ENCODE results near the gene RNF148.
"Not testable (repeated sequence)": the region's sequence is repeated elsewhere in the genome, so short reads cannot be mapped to it uniquely, and the experiment has no call there.

Gene RNF148

DNA sequence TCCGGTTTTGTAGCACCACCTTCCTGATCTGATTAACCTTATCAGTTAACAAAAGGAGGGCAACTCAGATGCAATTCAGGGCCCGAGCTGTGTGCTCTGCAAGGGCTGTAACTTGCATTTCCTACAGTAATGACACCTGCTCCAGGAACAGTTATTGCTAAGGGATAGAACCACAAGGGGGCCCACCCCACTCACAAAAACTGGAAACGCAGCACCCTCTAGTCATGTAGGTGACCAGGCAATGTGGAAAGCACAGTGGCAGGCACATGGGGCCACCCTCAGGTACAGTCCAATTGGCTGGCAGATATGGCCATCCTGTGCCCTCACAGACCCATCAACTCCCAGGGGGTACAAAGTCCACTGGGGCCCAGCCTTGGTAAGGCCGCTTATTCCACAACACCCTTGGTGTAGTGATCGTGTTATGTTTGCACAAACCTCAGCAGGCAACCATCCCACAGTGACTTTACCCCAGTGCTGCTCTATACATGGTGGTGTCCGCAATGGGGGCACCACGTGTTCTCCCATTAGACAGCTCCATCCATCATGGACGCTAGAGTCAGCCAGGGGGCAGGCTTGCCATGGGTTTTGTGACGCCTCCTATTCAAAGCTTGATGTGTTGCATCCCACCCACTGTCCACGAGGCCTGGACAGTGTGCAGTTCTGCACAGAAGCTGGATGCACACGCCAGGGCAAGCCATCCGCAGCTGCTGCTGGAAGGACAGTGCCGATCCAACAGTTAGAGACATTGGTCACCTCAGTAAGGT lies 13.2 kb downstream of the RNF148 start:
- no peak for DNase-seq

GRCh38 chr7:122688400-122688998 lies 14.2 kb downstream of the RNF148 start:
- no peak for DNase-seq

- no peak for DNase-seq
Observed at GRCh38 chr7:122686360-122686878, 16.3 kb downstream of the RNF148 start.

GRCh38 chr7:122684504-122684903 lies 18.2 kb downstream of the RNF148 start:
- DNase-seq, result no peak

- DNase-seq, result no peak
Observed at GRCh38 chr7:122682815-122683550, 19.7 kb downstream of the RNF148 start.

- not testable (repeated sequence) for DNase-seq
Observed at GRCh38 chr7:122681186-122681585, 21.5 kb downstream of the RNF148 start.

- no peak for DNase-seq
Observed at GRCh38 chr7:122679813-122680212, 22.9 kb downstream of the RNF148 start.

DNA sequence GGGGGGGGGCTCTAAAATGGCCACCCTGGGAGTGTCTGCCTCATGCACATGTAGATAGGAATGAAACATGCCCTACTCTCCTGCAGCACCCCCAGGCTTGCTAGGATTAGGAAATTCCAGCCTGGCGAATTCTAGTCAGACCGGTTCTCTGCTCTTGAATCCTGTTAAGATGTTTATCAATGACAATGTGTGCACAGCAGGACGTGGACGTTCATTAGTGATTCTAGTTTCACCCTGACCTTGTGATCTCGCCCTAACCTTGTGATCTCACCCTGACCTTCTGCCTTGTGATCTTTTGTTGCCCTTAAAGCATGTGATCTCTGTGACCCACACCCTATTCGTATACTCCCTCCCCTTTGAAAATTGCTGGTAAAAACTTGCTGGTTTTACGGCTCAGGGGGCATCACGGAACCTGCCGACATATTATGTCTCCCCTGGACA lies 23.4 kb downstream of the RNF148 start:
- not testable (repeated sequence) for DNase-seq

- no peak for DNase-seq
Observed at GRCh38 chr7:122677149-122677548, 25.6 kb downstream of the RNF148 start.

- no peak for DNase-seq
Observed at GRCh38 chr7:122676466-122676865, 26.3 kb downstream of the RNF148 start.

DNA sequence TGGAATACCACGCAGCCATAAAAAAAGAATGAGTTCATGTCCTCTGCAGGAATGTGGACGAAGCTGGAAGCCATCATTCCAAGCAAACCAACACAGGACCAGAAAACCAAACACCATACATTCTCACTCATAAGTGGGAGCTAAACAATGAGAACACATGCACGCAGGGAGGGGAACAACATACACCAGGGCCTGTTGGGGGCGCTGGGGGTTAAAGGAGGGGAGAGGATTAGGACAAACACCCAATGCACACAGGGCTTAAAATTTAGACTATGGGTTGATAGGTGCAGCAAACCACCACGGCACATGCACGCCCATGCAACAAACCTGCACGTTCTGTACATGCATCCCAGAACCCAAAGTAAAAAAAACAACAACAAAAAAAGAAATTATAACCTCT lies 27.1 kb downstream of the RNF148 start:
- no peak for DNase-seq

DNA sequence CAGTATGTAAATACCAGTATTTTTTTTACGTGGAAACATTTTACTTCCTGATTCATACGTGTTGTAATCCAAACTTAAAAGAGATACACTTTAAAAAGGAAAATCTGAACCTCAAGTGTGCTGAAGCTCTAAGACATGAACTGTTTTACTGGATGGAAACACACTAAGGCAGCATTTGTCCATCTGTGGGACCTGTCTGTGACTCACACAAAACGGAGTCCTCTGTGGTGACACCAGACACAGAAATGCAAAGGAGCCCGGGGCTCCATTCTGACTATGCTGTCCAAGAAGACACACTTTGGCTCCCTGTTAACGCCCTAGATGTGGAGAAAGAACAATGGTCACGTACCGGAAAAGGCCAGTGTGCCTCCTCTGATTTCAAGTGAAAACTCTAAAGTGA lies 27.7 kb downstream of the RNF148 start:
- no peak for DNase-seq

- DNase-seq, result no peak
Observed at GRCh38 chr7:122674502-122674901, 28.2 kb downstream of the RNF148 start.

GRCh38 chr7:122673951-122674350 lies 28.8 kb downstream of the RNF148 start:
- no peak for DNase-seq

- DNase-seq, result no peak
Observed at GRCh38 chr7:122672536-122672935, 30.2 kb downstream of the RNF148 start.

- DNase-seq, result no peak
Observed at GRCh38 chr7:122663733-122664132, 39.0 kb downstream of the RNF148 start.

- DNase-seq, result no peak
Observed at GRCh38 chr7:122658856-122659255, 43.9 kb downstream of the RNF148 start.

DNA sequence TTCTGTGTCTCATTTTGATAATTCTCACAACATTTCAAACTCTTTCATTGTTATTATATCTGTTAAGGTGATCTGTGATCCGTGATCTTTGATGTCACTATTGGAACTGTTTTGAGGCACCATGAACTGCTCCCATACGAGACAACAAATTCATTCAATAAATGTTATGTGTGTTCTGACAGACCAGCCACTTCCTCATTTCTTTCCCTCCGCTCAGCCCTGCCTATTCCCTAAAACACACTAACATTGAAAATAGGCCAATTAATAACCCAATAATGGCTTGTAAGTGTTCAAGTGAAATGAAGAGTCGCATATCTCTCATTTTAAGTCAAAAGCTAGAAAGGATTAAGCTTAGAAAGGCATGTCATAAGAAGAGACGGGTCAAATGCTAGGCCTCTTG lies 49.0 kb downstream of the RNF148 start:
- DNase-seq, result no peak

GRCh38 chr7:122652876-122653275 lies 49.8 kb downstream of the RNF148 start:
- no peak for DNase-seq

Measured in activated CD4-positive, alpha-beta T cell treated with anti-CD3 and anti-CD28 coated beads, Interleukin-2, amount 50 U/mL, for 1 hour (primary cell).